GM19328 (cell line): ENCODE results near the gene EPB42.
"Not testable (repeated sequence)": the region's sequence is repeated elsewhere in the genome, so short reads cannot be mapped to it uniquely, and the experiment has no call there.

Experiments used
- ATAC-seq: cut with Tn5 transposase; IDR thresholded peaks from one replicate; pipeline ENCODE4 v1.9.1; 2021; ENCODE audit warnings: mild to moderate bottlenecking, moderate library complexity; ENCODE audit not compliant: unreplicated experiment

Gene EPB42

GRCh38 chr15:43213466-43213865 lies 7.4 kb downstream of the EPB42 start:
- ATAC-seq = no peak

DNA sequence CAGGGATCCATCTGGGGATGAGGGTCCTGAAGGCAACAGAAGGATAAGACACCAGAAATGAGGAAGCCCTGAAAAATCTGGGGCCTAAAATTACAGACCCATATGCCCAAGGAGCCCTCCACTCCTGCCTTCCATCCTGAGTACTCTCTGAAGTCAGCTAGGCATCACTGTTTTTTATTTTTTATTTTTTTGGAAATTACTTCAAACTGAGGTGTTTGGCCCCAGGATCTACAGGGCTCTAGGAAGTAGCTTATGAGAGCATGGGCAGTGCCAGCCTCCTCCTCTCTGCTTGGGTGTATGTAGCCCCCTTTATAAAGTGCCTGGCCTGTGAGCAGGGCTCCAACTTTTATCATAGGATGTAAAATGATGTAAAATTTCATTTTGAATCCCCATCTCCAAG lies 7.9 kb downstream of the EPB42 start:
- ATAC-seq = no peak

DNA sequence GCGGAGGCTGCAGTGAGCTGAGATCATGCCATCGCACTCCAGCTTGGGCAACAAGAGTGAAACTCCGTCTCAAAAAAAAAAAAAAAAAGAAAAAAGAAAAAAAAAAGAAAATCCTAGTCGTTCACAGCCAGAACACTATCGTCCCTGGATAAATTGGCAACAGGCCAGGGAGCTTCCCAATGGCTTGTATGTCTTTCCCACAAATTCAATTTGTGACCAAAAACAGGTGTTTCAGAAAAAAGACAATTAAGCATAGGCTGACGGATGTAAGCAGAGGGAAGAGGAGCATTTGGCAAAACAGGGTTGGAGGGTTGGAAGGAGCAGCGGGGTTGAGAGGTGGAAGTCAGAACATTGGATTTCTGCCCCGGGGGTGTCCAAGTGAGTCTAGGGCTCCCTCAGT lies 8.5 kb downstream of the EPB42 start:
- ATAC-seq = no peak

- no peak for ATAC-seq
Observed at GRCh38 chr15:43211224-43211735, 9.5 kb downstream of the EPB42 start.

DNA sequence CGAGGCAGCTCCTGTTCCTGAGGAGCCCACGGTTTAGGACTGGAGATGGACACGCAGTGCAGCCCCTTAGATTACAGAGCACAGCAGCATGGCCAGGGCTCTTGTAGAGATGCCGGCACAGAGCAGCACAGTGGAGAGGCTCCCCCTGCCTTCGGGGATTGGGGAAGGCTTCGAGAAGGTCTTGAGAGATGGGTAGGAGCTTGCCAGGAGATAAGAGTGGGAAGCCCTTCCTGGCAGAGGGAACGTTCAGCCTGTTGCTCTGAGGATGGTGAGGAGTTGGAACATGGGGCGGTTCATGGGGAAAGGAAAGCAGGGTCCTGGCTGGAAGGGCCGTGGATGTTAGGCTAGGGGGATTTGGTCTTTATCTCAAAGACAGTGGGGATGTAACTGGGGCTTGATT lies 10.0 kb downstream of the EPB42 start:
- ATAC-seq = no peak

DNA sequence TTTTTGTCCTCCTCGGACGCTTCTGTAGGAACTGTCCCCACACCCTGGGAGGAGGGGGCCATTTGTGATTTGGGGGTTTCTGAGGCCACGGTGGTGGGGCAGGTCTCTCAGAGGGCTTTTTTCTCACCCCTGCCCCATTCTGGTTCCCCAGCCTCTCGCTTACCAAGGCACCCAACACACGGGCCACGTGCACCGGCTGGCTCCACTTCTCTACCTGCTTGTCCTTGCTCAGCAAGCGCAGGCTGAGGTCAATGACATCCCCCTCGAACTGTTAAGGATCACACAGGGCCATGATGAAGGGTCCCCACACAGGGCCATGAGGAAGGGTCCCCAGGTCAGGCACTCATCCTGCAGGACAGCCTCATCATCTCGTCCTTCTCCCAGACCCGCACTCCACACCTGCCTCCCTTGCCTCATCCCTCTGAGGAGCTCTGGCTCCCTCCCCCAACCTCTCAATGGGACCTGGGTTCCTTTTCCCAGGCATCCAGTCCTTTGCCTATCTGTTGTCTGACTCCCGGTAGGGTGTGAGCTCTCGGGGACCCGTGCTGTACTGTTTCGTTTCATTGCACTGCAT lies 10.6 kb downstream of the EPB42 start:
- no peak for ATAC-seq

- no peak for ATAC-seq
Observed at GRCh38 chr15:43209059-43209824, 11.6 kb downstream of the EPB42 start.

DNA sequence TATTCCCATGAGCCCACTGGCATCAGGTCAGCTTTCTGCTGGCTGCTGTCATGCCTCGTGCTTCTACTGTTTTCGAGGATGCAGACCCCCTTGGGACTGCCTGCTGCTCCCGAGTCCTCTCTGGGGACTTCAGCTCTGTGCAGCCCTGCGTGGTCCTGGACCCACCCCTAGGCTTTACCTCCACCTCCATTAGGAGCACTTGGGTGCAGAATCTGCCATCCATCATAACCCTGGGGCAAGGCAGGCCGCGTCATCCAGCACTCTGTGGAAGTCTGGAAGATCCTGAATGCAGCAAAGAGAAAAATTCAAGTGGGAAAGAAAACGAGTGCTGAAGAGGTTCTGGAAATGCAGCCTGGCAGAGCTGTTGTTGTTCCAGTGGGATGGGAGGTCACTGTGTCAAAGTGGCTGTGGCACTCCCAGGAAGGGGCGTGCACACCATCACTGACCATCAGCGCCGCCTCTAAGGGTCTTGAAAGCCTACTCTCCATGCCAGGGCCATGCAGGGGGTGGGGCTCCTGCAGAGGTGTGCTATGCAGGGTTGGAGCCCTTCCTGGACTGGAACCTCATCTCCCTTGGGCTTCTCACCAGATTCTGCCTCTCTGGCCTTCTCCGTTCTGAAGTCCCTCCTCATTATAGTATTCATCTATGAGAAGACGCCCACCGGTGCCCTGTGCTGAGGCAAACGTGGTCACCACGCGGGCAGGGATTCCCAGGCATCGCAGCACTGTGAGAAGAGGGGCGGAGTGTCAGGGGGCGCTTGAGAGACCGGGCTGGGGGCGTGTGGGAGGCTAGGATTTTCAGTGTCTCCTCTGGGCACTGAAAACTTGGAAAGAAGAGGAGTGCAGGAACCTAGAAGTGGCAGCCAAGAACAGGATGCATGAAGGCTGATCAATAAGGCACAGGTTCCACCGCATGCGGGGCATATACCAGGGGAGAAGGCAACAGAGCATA lies 12.5 kb downstream of the EPB42 start:
- ATAC-seq = no peak

GRCh38 chr15:43207024-43207423 lies 13.8 kb downstream of the EPB42 start:
- ATAC-seq = no peak

- ATAC-seq = no peak
Observed at GRCh38 chr15:43206054-43206453, 14.8 kb downstream of the EPB42 start.

DNA sequence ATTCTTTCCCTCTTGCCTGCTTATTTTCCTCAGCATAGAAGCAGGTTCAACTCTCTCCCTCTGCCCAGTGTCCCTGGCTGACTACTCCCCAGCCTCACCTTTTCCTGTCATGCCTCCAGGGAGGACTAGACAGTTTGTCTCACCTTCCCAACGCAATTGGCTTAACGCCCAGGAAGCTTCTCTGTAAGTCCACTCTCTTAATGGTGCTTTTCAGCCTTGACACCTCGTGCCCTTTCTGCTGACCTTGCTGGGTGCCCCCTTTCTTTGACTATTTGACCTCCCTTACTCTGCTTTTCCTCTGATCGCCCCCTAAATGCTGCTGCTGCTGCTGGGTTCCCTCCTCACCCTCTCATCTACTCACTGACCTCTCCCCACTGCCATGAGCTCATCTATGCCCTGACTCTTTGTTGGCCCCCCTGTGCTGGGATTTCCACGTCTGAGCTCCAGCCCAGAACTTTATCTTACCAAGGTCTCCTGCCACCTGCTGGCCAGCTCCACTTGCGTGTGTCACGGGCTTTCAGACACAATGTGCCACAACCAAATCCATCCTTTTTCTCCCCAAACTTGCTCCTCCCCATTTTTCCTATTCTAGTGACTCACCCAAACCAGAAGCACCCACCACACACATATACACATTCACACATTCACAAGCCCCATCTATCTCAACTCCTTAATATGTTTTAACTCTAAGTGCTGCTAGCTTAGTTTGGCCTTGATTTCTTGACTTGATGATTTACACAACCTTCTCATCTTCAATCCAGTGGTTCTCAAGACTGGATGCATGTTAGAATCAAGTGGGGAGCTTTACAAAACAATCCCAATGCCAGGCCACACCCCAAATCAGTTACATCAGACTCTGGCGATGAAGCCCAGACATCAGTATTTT lies 16.6 kb downstream of the EPB42 start:
- no peak for ATAC-seq

DNA sequence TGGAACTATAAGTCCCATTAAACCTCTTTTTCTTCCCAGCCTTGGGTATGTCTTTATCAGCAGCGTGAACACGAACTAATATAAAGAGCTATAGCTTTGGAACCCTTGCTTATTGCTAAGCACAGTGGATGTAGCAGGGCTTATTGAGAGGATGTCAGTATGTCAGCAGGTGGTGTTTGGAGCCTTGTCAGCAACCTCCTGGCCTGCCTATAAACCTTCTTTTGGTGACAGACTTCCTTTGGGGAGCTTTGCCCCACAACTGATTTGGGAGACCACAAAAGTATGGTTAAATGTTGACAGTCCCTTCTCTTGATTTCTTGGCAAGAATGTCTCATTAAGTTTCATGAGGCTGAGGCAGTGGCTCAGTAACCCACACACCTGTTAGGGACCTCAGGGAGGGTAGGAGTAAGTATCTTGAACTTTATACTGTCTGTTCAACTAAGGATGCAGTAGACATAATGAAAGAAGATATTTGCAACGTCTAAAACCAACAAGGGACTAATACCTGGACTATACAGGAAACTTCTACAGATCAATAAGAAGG lies 20.8 kb downstream of the EPB42 start:
- ATAC-seq = no peak

- no peak for ATAC-seq
Observed at GRCh38 chr15:43198992-43199391, 21.8 kb downstream of the EPB42 start.

GRCh38 chr15:43198556-43198955 lies 22.3 kb downstream of the EPB42 start:
- not testable (repeated sequence) for ATAC-seq

GRCh38 chr15:43197773-43198172 lies 23.0 kb downstream of the EPB42 start:
- not testable (repeated sequence) for ATAC-seq

GRCh38 chr15:43196760-43197548 lies 23.9 kb downstream of the EPB42 start:
- no peak for ATAC-seq

DNA sequence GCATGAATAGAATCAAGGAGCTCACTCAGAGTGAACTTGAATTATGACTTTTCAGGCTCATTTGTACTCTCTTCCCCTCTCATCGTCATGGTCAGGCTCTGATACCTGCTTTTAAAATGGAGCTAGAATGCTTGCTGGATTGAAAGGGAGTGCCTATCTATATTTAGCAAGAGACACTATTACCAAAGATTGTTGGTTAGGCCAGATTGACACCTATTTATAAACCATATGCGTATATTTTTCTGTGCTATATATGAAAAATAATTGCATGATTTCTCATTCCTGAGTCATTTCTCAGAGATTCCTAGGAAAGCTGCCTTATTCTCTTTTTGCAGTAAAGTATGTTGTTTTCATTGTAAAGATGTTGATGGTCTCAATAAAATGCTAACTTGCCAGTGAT lies 26.0 kb downstream of the EPB42 start:
- no peak for ATAC-seq

DNA sequence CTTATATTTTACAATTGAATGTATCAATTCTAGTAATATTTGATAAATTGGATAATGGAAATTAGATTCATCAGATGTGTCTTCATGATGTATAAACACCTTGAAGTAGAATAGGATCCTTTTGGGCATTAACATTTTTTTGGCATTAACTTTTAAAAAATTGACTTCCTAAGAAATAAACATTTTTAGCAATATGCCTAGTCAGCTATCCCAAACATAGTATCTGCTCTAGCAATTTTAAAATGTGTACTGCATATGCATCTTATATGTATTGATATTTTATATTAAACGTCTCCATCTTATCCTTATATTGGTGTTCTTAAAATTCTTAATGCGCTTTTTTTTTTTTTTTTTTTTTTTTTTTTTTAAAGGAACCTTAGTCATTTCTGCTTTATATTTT lies 27.1 kb downstream of the EPB42 start:
- no peak for ATAC-seq

- no peak for ATAC-seq
Observed at GRCh38 chr15:43190178-43190577, 30.6 kb downstream of the EPB42 start.
